Common myeloid progenitor, CD34-positive (primary cell): ENCODE data around the gene SYT2.
"Not testable (repeated sequence)": the region's sequence is repeated elsewhere in the genome, so short reads cannot be mapped to it uniquely, and the experiment has no call there.

ENCODE experiments used
- CTCF ChIA-PET: fragments of 350-600 bp; sonication (Branson Sonifier 250); formaldehyde crosslinking; loops from one replicate; lab custom pipeline; 2021; ENCODE audit warnings: antibody characterized with exemption; lab: Charles Lee
- POLR2A ChIA-PET: fragments of 350-600 bp; sonication (Branson Sonifier 250); formaldehyde crosslinking; loops from one replicate; lab custom pipeline; 2021; ENCODE audit warnings: antibody characterized with exemption; lab: Charles Lee
- DNase-seq, 3 donors: peaks; one replicate each; pipeline versions ENCODE4 v3.0.0 to v3.0.0-alpha.2; 2013
- H3K27ac ChIP-seq, 2 experiments: 1 replicate in 1 of 2; 2 replicates in 1 of 2; pipeline ENCODE4 v1.7.0; 2013; ENCODE audit warnings: inconsistent platforms in 2 of 2, low read length in 2 of 2, mild to moderate bottlenecking in 2 of 2, low read depth in 1 of 2, moderate library complexity in 1 of 2; ENCODE audit not compliant: severe bottlenecking in 2 of 2, insufficient read depth in 1 of 2, poor library complexity in 1 of 2
- H3K27me3 ChIP-seq, 5 experiments: replicated peaks in 2 of 5; 1 replicate in 3 of 5; 2 replicates in 2 of 5; pipeline versions ENCODE4 v1.6.1 to v1.7.0; 2013; ENCODE audit warnings: low read length in 4 of 5, mild to moderate bottlenecking in 2 of 5, moderate library complexity in 2 of 5, inconsistent platforms in 1 of 5; ENCODE audit not compliant: insufficient read depth in 5 of 5, control insufficient read depth in 4 of 5
- H3K36me3 ChIP-seq, 4 experiments: 1 replicate in 2 of 4; 2 replicates in 2 of 4; pipeline versions ENCODE4 v1.6.1 to v1.7.0; 2013; ENCODE audit warnings: low read length in 3 of 4, control low read depth in 1 of 4, mild to moderate bottlenecking in 1 of 4; ENCODE audit not compliant: control insufficient read depth in 4 of 4, insufficient read depth in 4 of 4
- H3K4me1 ChIP-seq, 4 experiments: 1 replicate in 3 of 4; 2 replicates in 1 of 4; pipeline versions ENCODE4 v1.6.1 to v1.7.1; 2013; ENCODE audit warnings: low read length in 3 of 4, mild to moderate bottlenecking in 3 of 4, control low read depth in 1 of 4, inconsistent platforms in 1 of 4, moderate library complexity in 1 of 4; ENCODE audit not compliant: control insufficient read depth in 4 of 4, insufficient read depth in 4 of 4; ENCODE audit errors: control extremely low read depth in 1 of 4
- H3K4me3 ChIP-seq, 7 experiments: 1 replicate in 4 of 7; 2 replicates in 3 of 7; pipeline versions ENCODE4 v1.5.1 to v1.7.0; 2013; ENCODE audit warnings: mild to moderate bottlenecking in 7 of 7, low read length in 6 of 7, moderate library complexity in 6 of 7, inconsistent platforms in 2 of 7, low read depth in 2 of 7, control low read depth in 1 of 7; ENCODE audit not compliant: insufficient read depth in 4 of 7, control insufficient read depth in 1 of 7; ENCODE audit errors: extremely low read depth in 1 of 7
- H3K9me3 ChIP-seq, 5 experiments: 1 replicate in 4 of 5; 2 replicates in 1 of 5; pipeline versions ENCODE4 v1.6.1 to v1.7.1; 2013; ENCODE audit warnings: low read length in 4 of 5, mild to moderate bottlenecking in 2 of 5, inconsistent platforms in 1 of 5, low read depth in 1 of 5, moderate library complexity in 1 of 5; ENCODE audit not compliant: control insufficient read depth in 4 of 5, insufficient read depth in 2 of 5; ENCODE audit errors: control extremely low read depth in 1 of 5
- WGBS: methylation state at CpG from one replicate; pipeline ENCODE4 v1.1.5; 2013; ENCODE audit not compliant: insufficient coverage; 5-methylcytosine and 5-hydroxymethylcytosine counted together

Gene SYT2

DNA sequence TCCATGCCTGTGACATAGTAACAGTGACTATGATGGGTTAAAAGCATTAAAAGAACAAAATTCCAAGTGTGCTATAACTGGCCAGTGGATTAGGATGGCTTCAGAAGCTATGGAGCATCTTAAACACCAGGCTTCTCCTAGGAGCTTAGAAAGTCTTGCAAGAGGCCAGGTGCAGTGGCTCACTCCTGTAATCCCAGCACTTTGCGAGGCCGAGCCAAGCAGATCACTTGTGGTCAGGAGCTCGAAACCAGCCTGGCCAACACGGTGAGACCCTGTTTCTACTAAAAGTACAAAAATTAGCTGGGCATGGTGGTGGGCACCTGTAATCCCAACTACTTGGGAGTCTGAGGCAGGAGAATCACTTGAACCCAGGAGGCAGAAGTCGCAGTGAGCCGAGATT, 12.8 kb upstream of the SYT2 start:
- POLR2A ChIA-PET, H3K27ac ChIP-seq, H3K4me1 ChIP-seq, H3K9me3 ChIP-seq, H3K27me3 ChIP-seq, DNase-seq, H3K4me3 ChIP-seq: not testable (repeated sequence)
- CTCF ChIA-PET: interaction anchor here (0.7 to 1.1 kb wide), 3 partner anchors 21 to 536 kb away, joined by 3 to 4 read pairs (median 3); no protein-coding TSS in a partner anchor
- WGBS: 92% methylated on average over 6 of the region's 6 CpGs
- peaks cover 9 to 34% (median 25%) of the 10 kb centered on the region in 4 experiments for H3K36me3 ChIP-seq

DNA sequence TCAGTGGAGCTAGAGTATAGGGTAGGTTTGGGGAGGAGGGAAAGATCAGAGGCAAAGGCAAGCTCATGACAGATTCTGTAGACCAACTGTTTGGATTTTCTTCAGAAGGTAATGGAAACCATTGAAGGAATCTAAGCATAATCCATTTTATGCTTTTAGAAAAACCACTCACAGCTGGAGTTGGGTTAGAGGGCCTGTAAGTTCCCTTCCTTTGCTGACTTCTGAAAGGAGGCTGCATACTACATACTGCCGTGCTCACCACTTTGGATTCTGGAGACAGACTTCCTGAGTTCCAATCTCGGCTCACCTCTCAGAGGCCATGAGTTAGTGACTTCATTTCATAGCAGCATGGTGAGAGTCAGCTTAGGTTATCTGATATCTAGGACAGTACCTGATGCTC, 6.4 kb upstream of the SYT2 start:
- no peaks in the 10 kb centered on the region for H3K36me3 ChIP-seq
- no peak for DNase-seq
- H3K4me3 ChIP-seq: no peak overlapping the region
- ChIA-PET CTCF (interaction anchor here (0.6 to 5.2 kb wide), 12 partner anchors 9 to 524 kb away, joined by 3 to 29 read pairs (median 4); no protein-coding TSS in a partner anchor), POLR2A (no interaction called here)
- H3K9me3 ChIP-seq: no peaks in the 10 kb centered on the region
- H3K4me1 ChIP-seq: no peaks in the 10 kb centered on the region
- H3K27ac ChIP-seq: no peak overlapping the region
- peaks cover 5 to 31% (median 26%) of the 10 kb centered on the region in 5 experiments for H3K27me3 ChIP-seq
- 100% methylated on average over 2 of the region's 2 CpGs for WGBS

DNA sequence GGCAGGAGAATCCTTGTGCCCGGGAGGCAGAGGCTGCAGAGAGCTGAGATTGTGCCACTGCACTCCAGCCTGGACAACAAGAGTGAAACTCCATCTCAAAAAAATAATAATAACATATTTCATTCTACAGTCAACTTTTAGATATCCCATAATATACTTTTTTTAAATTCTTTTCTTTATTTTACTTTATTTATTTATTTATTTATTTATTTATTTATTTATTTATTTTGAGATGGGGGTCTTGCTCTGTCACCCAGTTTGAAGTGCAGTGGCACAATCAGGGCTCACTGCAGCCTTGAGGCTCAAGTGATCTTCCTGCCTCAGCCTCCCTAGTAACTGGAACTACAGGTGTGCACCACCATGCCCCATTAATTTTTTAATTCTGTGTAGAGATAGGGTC, 3.9 kb upstream of the SYT2 start:
- WGBS: 90% methylated on average over 1 of the region's 1 CpG
- Histone ChIP-seq H3K4me1 (peaks cover 0 to 15% (median 10%) of the 10 kb centered on the region in 4 experiments), H3K27me3 (peaks cover 8 to 55% (median 36%) of the 10 kb centered on the region in 5 experiments)
- H3K27ac ChIP-seq, H3K4me3 ChIP-seq, POLR2A ChIA-PET, H3K9me3 ChIP-seq, DNase-seq, H3K36me3 ChIP-seq: not testable (repeated sequence)
- CTCF ChIA-PET: interaction anchor here (0.9 to 1.8 kb wide), 3 partner anchors 13 to 253 kb away, joined by 3 to 4 read pairs (median 3); no protein-coding TSS in a partner anchor

DNA sequence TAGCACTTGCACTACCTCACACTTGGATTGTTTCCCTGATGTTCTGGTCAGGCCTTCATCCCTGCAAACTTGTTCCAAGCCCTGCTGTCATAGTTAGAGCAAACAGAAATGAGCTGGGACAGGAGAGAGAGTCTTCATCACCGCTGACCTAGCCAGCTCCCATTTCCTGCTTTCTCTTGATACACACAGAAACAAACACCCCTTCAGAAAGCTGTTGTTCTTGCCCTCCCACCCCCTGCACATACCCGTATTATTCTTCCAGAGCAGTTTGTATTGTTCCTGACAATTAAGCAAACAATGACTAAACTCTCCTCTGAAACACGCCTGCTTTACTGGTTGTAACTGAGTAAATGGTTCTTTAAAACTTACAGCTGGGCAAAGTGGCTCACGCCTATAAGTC, 2.9 kb upstream of the SYT2 start:
- 90% methylated on average over 2 of the region's 4 CpGs for WGBS
- Histone ChIP-seq H3K36me3 (no peaks in the 10 kb centered on the region), H3K9me3 (no peaks in the 10 kb centered on the region), H3K4me1 (peaks cover 0 to 16% (median 10%) of the 10 kb centered on the region in 4 experiments), H3K27ac (no peak overlapping the region), H3K4me3 (no peak overlapping the region), H3K27me3 (peaks cover 6 to 65% (median 34%) of the 10 kb centered on the region in 5 experiments)
- DNase-seq: no peak
- ChIA-PET CTCF (interaction anchor here (0.8 to 1.2 kb wide), 2 partner anchors 53 to 86 kb away, joined by 4 to 5 read pairs; no protein-coding TSS in a partner anchor), POLR2A (no interaction called here)

DNA sequence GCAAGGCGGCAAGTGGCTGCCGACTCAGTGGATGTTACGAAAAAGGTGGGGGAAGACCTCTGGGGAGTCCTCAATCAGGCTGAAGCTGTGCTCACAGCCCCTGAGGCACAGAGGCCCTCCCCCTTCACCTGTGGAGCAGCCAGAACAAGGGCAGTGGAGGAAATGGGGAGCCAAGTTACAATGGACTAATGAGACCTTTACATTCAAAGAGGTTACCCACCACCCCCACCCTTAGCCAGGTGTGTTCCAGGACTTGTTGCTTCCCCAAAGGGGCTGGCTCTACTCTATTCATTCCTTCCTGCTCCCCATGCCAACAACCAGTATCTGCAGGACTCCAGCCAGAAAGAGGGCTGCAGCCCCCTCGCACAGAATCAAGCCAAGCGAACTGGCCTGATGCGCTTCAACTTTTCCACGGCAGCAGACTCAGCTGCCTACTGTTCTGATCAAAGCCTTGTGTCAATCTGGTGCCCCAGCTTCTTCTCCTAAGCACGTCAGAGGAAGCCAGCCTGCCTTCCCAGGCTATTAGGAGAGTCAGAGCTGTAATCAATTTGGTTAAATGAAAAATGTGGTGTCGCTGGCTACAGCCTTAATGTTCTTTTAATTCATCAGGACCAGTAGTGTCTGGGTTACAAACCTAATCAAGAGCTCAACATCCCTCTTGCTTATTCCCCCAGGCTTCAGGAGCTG, 1.8 kb upstream of the SYT2 start:
- Histone ChIP-seq H3K27me3 (peaks cover 6 to 73% (median 41%) of the 10 kb centered on the region in 5 experiments), H3K27ac (no peak overlapping the region), H3K4me3 (no peak overlapping the region), H3K4me1 (peaks cover 0 to 16% (median 10%) of the 10 kb centered on the region in 4 experiments), H3K9me3 (no peaks in the 10 kb centered on the region), H3K36me3 (no peaks in the 10 kb centered on the region)
- ChIA-PET POLR2A (no interaction called here), CTCF (interaction anchor here (0.9 to 2.8 kb wide), 3 partner anchors 8 to 52 kb away, joined by 3 to 12 read pairs (median 5); no protein-coding TSS in a partner anchor)
- no peak for DNase-seq
- 86% methylated on average over 8 of the region's 9 CpGs for WGBS

DNA sequence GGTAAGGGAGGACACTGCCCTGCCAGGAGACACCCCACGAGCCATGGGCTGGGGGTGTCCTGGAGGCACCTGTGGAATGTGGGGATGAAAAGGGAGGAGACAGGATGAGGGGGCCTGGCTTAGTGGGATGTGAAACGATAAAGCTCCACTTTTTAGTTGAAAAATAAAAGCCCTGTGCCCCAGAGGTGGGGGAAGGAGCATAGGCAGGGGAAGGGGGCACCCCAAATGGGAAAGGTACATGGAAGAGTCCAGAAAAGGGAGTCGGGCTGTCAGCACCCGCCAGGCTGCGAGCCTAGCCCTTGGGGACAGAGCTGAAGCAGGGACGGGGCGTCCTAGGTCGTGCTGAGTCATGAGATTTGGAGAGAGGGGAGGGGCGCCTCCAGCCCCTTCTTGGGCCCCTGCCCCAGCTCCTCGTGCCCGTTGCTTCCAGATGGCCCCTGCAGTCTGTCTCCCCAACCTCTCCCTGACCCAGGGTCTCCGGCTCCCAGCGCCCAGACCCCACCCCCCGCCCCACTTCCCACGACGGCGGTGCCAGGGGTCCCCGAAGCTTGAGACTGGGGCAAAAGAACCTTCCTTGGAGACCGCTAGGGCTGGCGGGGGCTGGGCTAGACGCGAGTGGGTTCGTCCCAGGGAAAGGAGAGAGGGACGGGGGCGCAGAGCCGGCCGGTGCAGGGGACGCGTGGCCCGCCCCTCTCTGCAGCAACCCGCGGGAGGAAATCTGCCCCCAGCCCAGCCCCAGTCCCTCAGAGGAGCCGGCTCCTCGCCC, 795 bp downstream of the SYT2 start:
- ChIA-PET POLR2A (interaction anchor here (0.6 kb wide), 1 partner anchor 15 kb away, joined by 6 read pairs; no protein-coding TSS in a partner anchor), CTCF (interaction anchor here (0.6 to 2.6 kb wide), 4 partner anchors 8 to 35 kb away, joined by 3 to 9 read pairs (median 3); no protein-coding TSS in a partner anchor)
- no peak overlapping the region for H3K27ac ChIP-seq
- no peaks in the 10 kb centered on the region for H3K9me3 ChIP-seq
- peaks cover 0 to 16% (median 10%) of the 10 kb centered on the region in 4 experiments for H3K4me1 ChIP-seq
- H3K4me3 ChIP-seq: peak overlapping the region in 3 of 7 experiments; percentile 40 to 64 (median 53)
- peak in 2 of 3 donors; percentile 44 to 47 for DNase-seq
- peaks cover 4 to 90% (median 63%) of the 10 kb centered on the region in 5 experiments for H3K27me3 ChIP-seq
- WGBS: 5% methylated on average over 25 of the region's 34 CpGs
- H3K36me3 ChIP-seq: no peaks in the 10 kb centered on the region
